GM12878 (cell line): ENCODE data around the gene LRRN4.

ENCODE experiments used
- CEBPB ChIP-seq, 2 experiments: fragments of 150-350 bp in 1 of 2; IDR thresholded peaks; 2 replicates each; pipeline ENCODE4 v1.6.1; 2012 to 2014; ENCODE audit warnings: low read depth in 2 of 2, low read length in 2 of 2, borderline replicate concordance in 1 of 2, inconsistent platforms in 1 of 2
- CHD1 ChIP-seq: IDR thresholded peaks from 2 replicates; pipeline ENCODE4 v1.6.1; 2012; ENCODE audit warnings: low read depth, low read length, improper control_type of control experiment
- CTCF ChIP-seq, 3 experiments: IDR thresholded peaks in 2 of 3; conservative IDR thresholded peaks in 1 of 3; 2 replicates each; pipeline ENCODE4 v1.5.1; 2011; ENCODE audit warnings: low read depth in 3 of 3, low read length in 3 of 3, mild to moderate bottlenecking in 3 of 3, control low read depth in 2 of 3, moderate library complexity in 2 of 3, inconsistent platforms in 1 of 3, mixed read lengths in 1 of 3; ENCODE audit not compliant: control insufficient read depth in 2 of 3, insufficient read depth in 1 of 3; ENCODE audit errors: extremely low read depth in 1 of 3
- GABPA ChIP-seq: IDR thresholded peaks from 2 replicates; pipeline ENCODE4 v1.6.1; 2014; ENCODE audit warnings: antibody characterized with exemption, low read depth, mild to moderate bottlenecking, inconsistent platforms
- HCFC1 ChIP-seq: fragments of 150-350 bp; IDR thresholded peaks from 2 replicates; pipeline ENCODE4 v1.6.1; 2014; ENCODE audit warnings: low read length
- POLR2AphosphoS5 ChIP-seq: IDR thresholded peaks from 2 replicates; pipeline ENCODE4 v1.6.1; 2011; ENCODE audit warnings: mild to moderate bottlenecking, low read length, inconsistent platforms
- POU2F2 ChIP-seq: IDR thresholded peaks from 3 replicates; pipeline ENCODE4 v1.6.1; 2011; ENCODE audit warnings: low read depth, mild to moderate bottlenecking, low read length, borderline replicate concordance
- SIN3A ChIP-seq: IDR thresholded peaks from 2 replicates; pipeline ENCODE4 v1.6.1; 2012; ENCODE audit warnings: low read depth, low read length, improper control_type of control experiment
- SKIL ChIP-seq: fragments of 450-650 bp; IDR thresholded peaks from 2 replicates; pipeline ENCODE4 v1.6.1; 2017; ENCODE audit warnings: mild to moderate bottlenecking, low read depth, inconsistent platforms; ENCODE audit not compliant: poor library complexity, severe bottlenecking
- SREBF2 ChIP-seq: IDR thresholded peaks from 2 replicates; pipeline ENCODE4 v1.6.1; 2012; ENCODE audit warnings: mild to moderate bottlenecking, low read length
- TAF1 ChIP-seq: IDR thresholded peaks from 2 replicates; pipeline ENCODE4 v1.6.1; 2011; ENCODE audit warnings: mild to moderate bottlenecking, low read depth, low read length, borderline replicate concordance
- ZBED1 ChIP-seq: IDR thresholded peaks from 2 replicates; pipeline ENCODE4 v1.6.1; 2016; ENCODE audit warnings: borderline replicate concordance

GRCh38 chr20:6074784-6075183 lies 20.9 kb upstream of the LRRN4 start:
- TF ChIP-seq CHD1, result no peak
- TF ChIP-seq CTCF (IDR thresholded peaks at IDR 0.05 in 2 of 3, conservative IDR thresholded peaks at IDR 0.05 in 1 of 3; ENCODE audit: control insufficient read depth in 2 of 3, extremely low read depth in 1 of 3, insufficient read depth in 1 of 3, low read depth in 3 of 3, low read length in 3 of 3), result no peak
- no peak for TF ChIP-seq HCFC1
- TF ChIP-seq SKIL, result no peak
- no peak for TF ChIP-seq TAF1
- TF ChIP-seq CEBPB (IDR thresholded peaks at IDR 0.05; ENCODE audit: borderline replicate concordance in 1 of 2, low read depth in 2 of 2, low read length in 2 of 2), result no peak
- no peak for TF ChIP-seq ZBED1
- no peak for TF ChIP-seq SREBF2
- no peak for TF ChIP-seq GABPA
- no peak for TF ChIP-seq SIN3A
- TF ChIP-seq POU2F2, result no peak
- TF ChIP-seq POLR2AphosphoS5, result no peak
